GM19025 (cell line): Measurements from ENCODE around the gene NOSIP.

Source experiments
- ATAC-seq: cut with Tn5 transposase; IDR thresholded peaks from one replicate; pipeline ENCODE4 v1.9.1; 2021; ENCODE audit warnings: mild to moderate bottlenecking, low read depth, moderate library complexity; ENCODE audit not compliant: unreplicated experiment

Gene NOSIP

GRCh38 chr19:49574206-49574755 is 6.1 kb downstream of the NOSIP start:
- ATAC-seq = no peak

GRCh38 chr19:49573425-49573824 is 6.9 kb downstream of the NOSIP start:
- ATAC-seq = no peak

- ATAC-seq = no peak
Measured at GRCh38 chr19:49573009-49573408, 7.3 kb downstream of the NOSIP start.

GRCh38 chr19:49570997-49571676 is 9.2 kb downstream of the NOSIP start:
- no peak for ATAC-seq

GRCh38 chr19:49570138-49570856 is 10.1 kb downstream of the NOSIP start:
- ATAC-seq = no peak

GRCh38 chr19:49567861-49568441 is 12.4 kb downstream of the NOSIP start:
- ATAC-seq = no peak

- ATAC-seq = no peak
Measured at GRCh38 chr19:49566302-49566701, 14.1 kb downstream of the NOSIP start.

GRCh38 chr19:49565261-49565660 is 15.1 kb downstream of the NOSIP start:
- ATAC-seq = no peak

- no peak for ATAC-seq
Measured at GRCh38 chr19:49564616-49565045, 15.7 kb downstream of the NOSIP start.

GRCh38 chr19:49560358-49560900 is 19.9 kb downstream of the NOSIP start:
- ATAC-seq = no peak

- no peak for ATAC-seq
Measured at GRCh38 chr19:49559928-49560327, 20.4 kb downstream of the NOSIP start.

GRCh38 chr19:49559443-49559842 is 20.9 kb downstream of the NOSIP start:
- ATAC-seq = no peak

- no peak for ATAC-seq
Measured at GRCh38 chr19:49558591-49558990, 21.8 kb downstream of the NOSIP start.

- ATAC-seq = no peak
Measured at GRCh38 chr19:49557641-49558325, 22.6 kb downstream of the NOSIP start.

GRCh38 chr19:49556412-49557398 is 23.7 kb downstream of the NOSIP start:
- ATAC-seq = no peak

- ATAC-seq = no peak
Measured at GRCh38 chr19:49555600-49556411, 24.6 kb downstream of the NOSIP start.

GRCh38 chr19:49554701-49555181 is 25.6 kb downstream of the NOSIP start:
- ATAC-seq = no peak

GRCh38 chr19:49553451-49554271 is 26.7 kb downstream of the NOSIP start:
- ATAC-seq = no peak
